LNCaP clone FGC (cell line): ENCODE measurements around the gene PLCB1.

ENCODE experiments used
- DNase-seq: peaks from one replicate; pipeline ENCODE4 v3.0.0-alpha.2; 2011; ENCODE audit warnings: low read depth
- H3K4me3 ChIP-seq: 2 replicates; pipeline ENCODE4 v1.5.1; 2011; ENCODE audit warnings: mild to moderate bottlenecking, low read depth, low read length, control low read depth
- TF ChIP-seq, protein P1 (sequence below): IDR thresholded peaks from 2 replicates; pipeline ENCODE4 v1.5.1; 2012; ENCODE audit warnings: mild to moderate bottlenecking; ENCODE audit not compliant: control insufficient read depth, insufficient read depth; ENCODE audit errors: extremely low read depth

PLCB1 gene

DNA sequence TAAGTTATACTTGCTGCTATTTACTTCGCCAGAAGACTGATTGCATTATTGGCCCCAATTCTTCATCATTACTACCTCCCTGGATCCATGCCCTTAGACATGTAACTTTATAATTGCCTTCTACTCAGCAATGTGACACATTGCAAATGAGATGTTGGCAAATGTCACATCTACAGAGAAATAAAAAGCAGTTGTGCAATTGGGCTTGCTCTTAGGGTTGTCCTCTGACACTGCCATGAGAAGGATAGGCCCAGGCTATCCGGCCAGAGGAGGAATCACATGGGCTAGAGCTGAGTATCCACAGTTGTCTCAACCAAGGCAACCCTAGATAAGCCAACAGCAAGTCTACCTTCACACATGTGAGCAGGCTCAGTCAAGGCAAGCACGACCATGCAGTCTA, 447.0 kb downstream of the PLCB1 start:
- TF ChIP-seq, protein P1, sequence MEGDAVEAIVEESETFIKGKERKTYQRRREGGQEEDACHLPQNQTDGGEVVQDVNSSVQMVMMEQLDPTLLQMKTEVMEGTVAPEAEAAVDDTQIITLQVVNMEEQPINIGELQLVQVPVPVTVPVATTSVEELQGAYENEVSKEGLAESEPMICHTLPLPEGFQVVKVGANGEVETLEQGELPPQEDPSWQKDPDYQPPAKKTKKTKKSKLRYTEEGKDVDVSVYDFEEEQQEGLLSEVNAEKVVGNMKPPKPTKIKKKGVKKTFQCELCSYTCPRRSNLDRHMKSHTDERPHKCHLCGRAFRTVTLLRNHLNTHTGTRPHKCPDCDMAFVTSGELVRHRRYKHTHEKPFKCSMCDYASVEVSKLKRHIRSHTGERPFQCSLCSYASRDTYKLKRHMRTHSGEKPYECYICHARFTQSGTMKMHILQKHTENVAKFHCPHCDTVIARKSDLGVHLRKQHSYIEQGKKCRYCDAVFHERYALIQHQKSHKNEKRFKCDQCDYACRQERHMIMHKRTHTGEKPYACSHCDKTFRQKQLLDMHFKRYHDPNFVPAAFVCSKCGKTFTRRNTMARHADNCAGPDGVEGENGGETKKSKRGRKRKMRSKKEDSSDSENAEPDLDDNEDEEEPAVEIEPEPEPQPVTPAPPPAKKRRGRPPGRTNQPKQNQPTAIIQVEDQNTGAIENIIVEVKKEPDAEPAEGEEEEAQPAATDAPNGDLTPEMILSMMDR: no peak
- no peak for DNase-seq
- no peak overlapping the region for H3K4me3 ChIP-seq

DNA sequence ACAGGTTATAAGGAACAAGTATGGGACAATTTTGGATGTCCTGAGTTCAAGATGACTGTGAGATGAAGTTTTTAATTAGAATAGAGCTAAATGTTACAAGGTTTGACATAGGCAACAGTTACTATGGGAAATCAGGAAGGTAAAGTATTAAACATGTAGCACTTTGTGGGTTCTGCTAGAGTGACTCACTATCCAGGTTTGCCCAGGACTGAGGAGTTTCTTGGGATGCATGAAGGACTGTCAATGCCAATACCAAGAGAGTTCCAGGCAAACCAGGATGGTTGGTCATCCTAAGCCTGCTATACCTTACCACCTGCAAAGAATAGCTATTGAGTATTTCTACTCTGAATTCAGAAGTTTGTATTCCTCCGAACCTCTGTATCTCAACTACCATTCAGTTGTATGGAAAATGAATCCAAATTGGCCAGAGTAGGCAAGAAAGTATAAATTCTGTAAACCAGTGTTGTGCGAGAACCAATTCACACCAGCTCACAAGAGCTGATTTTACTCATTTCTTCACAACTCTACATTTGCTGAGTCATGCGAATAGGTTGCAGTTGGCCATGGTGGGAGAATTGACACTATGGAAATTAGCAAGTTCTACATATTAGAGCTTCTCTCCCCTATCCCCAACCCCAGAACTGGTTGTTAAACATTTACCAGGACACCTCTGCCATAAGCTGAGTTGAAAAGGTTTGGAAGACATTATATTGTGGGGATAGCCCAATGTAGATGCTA, 449.5 kb downstream of the PLCB1 start:
- TF ChIP-seq, protein P1: no peak
- no peak overlapping the region for H3K4me3 ChIP-seq
- no peak for DNase-seq

- DNase-seq: no peak
- TF ChIP-seq, protein P1: no peak
- no peak overlapping the region for H3K4me3 ChIP-seq
These were observed 451.0 kb downstream of the PLCB1 start for GRCh38 chr20:8583012-8583565.

GRCh38 chr20:8583566-8584043, 451.5 kb downstream of the PLCB1 start:
- TF ChIP-seq, protein P1: no peak
- DNase-seq: no peak
- no peak overlapping the region for H3K4me3 ChIP-seq

DNA sequence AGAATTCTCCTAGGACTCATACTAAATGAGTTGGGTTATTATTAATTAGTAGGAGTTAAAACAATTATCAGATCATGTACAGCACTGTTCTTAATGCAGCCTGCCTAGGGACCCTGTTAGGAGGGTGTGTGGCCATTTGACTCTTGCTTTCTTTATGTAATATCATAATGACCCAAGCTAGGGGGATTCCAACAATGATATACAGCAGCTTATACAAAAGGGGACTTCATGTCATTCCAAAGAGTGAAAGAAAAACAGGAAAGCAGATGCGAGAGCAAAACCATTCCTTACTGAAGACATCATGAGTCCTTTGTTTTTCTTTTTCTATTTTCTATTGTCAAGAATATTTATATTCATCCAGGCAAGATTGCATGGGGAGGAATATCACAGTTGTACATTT, 455.2 kb downstream of the PLCB1 start:
- TF ChIP-seq, protein P1: no peak
- H3K4me3 ChIP-seq: no peak overlapping the region
- DNase-seq: no peak

GRCh38 chr20:8587810-8588209, 455.7 kb downstream of the PLCB1 start:
- H3K4me3 ChIP-seq: no peak overlapping the region
- TF ChIP-seq, protein P1: no peak
- no peak for DNase-seq
